SK-N-SH (cell line): Measurements from ENCODE around the gene ZBTB22.
"Not testable (repeated sequence)": the region's sequence is repeated elsewhere in the genome, so short reads cannot be mapped to it uniquely, and the experiment has no call there.

Experiments used
- CHD2 ChIP-seq: fragments of 150-350 bp; IDR thresholded peaks from 2 replicates; pipeline ENCODE4 v1.6.1; 2018; ENCODE audit warnings: low read length; ENCODE audit not compliant: partially characterized antibody
- CTCF ChIP-seq: fragments of 200-600 bp; sonication (generic); IDR thresholded peaks from 2 replicates; pipeline ENCODE4 v1.6.1; 2017; ENCODE audit warnings: antibody characterized with exemption, mild to moderate bottlenecking, moderate library complexity
- EZH2phosphoT487 ChIP-seq: fragments of 200-600 bp; sonication (generic); IDR thresholded peaks from 2 replicates; pipeline ENCODE4 v1.6.1; 2017; ENCODE audit warnings: low read depth, mixed run types, mild to moderate bottlenecking, antibody characterized with exemption, moderate library complexity, borderline replicate concordance
- FOXM1 ChIP-seq: IDR thresholded peaks from 2 replicates; pipeline ENCODE4 v1.4.0; 2012; ENCODE audit warnings: low read depth, mild to moderate bottlenecking
- GATA2 ChIP-seq: sonication (generic); formaldehyde crosslinking; IDR thresholded peaks from 2 replicates; pipeline ENCODE4 v1.5.0; 2020; ENCODE audit warnings: mild to moderate bottlenecking, missing genetic modification reagents
- JUND ChIP-seq: IDR thresholded peaks from 2 replicates; pipeline ENCODE4 v1.4.0; 2012
- NRF1 ChIP-seq: IDR thresholded peaks from 2 replicates; pipeline ENCODE4 v1.6.1; 2012; ENCODE audit warnings: low read depth, mild to moderate bottlenecking, low read length
- PBX3 ChIP-seq: IDR thresholded peaks from 2 replicates; pipeline ENCODE4; 2012
- POLR2AphosphoS5 ChIP-seq: IDR thresholded peaks from 2 replicates; pipeline ENCODE4 v1.6.1; 2012; ENCODE audit warnings: low read depth, low read length
- RAD21 ChIP-seq: IDR thresholded peaks from 2 replicates; pipeline ENCODE4 v1.6.1; 2012; ENCODE audit warnings: mild to moderate bottlenecking, low read length
- REST ChIP-seq: IDR thresholded peaks from 2 replicates; pipeline ENCODE4 v1.6.1; 2012; ENCODE audit warnings: mild to moderate bottlenecking, low read depth, low read length, moderate library complexity
- SMC3 ChIP-seq: IDR thresholded peaks from 2 replicates; pipeline ENCODE4 v1.6.1; 2012; ENCODE audit warnings: low read depth, low read length, improper control_type of control experiment
- TEAD4 ChIP-seq: IDR thresholded peaks from 2 replicates; pipeline ENCODE4 v1.4.0; 2012; ENCODE audit warnings: mild to moderate bottlenecking, borderline replicate concordance; ENCODE audit not compliant: insufficient read depth
- ZBTB33 ChIP-seq: IDR thresholded peaks from 2 replicates; pipeline ENCODE4 v1.4.0; 2012; ENCODE audit warnings: low read depth, borderline replicate concordance

- TF ChIP-seq EZH2phosphoT487, PBX3, GATA2, CHD2, POLR2AphosphoS5, CTCF, JUND, REST, RAD21, NRF1, ZBTB33, TEAD4, FOXM1, SMC3: not testable (repeated sequence)
These were observed 38.3 kb upstream of the ZBTB22 start for GRCh38 chr6:33355860-33356259.
